ENCODE results near the gene LIMD2. TPM values are rescaled to one million over a fixed set of nuclear protein-coding genes. Genes with fewer than 3 reads are reported as not detected.

Gene LIMD2
- total RNA-seq, 1 experiment from 2014 or later, result 19.4 TPM

DNA sequence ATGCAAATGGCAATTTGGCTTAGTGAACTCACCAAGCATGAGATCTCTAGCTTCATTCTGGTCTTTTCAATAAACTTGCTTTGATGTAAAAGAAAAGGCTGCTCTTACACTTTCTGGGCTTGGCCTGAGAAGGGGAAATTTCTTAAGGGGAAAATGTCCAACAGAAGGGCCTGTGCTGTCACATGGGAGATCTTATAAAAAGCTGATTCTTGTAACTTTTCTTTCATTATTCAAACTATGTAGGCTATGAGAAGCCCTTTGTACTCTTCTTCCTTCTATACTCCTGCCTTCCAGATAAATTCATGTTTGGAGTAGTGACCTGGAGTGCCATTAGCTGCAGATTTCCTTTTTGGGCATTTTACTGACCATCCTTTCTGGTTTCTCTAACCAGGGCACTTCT, 16.9 kb downstream of the LIMD2 start:
- Histone ChIP-seq H4K20me1 (ENCODE audit: low read length) (no peaks in the 10 kb centered on the region), H3K9me2 (replicated peaks; ENCODE audit: low read length) (no peaks in the 10 kb centered on the region), H3K79me2 (ENCODE audit: low read length) (no peaks in the 10 kb centered on the region), H3K27ac (ENCODE audit: low read length) (no peak overlapping the region), H3F3A (ENCODE audit: low read length, unreplicated experiment) (no peaks in the 10 kb centered on the region), H3K4me1 (ENCODE audit: insufficient read depth, low read length) (no peaks in the 10 kb centered on the region), H3K9ac (ENCODE audit: low read length) (no peak overlapping the region), H3K4me2 (ENCODE audit: low read length) (no peak overlapping the region), H3K27me3 (ENCODE audit: low read length) (no peaks in the 10 kb centered on the region), H2AFZ (ENCODE audit: low read length) (no peak overlapping the region), H3K4me3 (ENCODE audit: low read length) (no peak overlapping the region), H3K36me3 (ENCODE audit: low read depth, low read length) (no peaks in the 10 kb centered on the region), H3K9me3 (ENCODE audit: low read length) (no peaks in the 10 kb centered on the region)
- ATAC-seq, result no peak
- POLR2A ChIA-PET (ENCODE audit: unreplicated experiment), result no interaction called here
- TF ChIP-seq EZH2 (IDR thresholded peaks at IDR 0.05; ENCODE audit: low read length, unreplicated experiment), result no peak
- TF ChIP-seq EZH2phosphoT487 (IDR thresholded peaks at IDR 0.05; ENCODE audit: borderline replicate concordance, low read length), result no peak
- TF ChIP-seq, protein P1, sequence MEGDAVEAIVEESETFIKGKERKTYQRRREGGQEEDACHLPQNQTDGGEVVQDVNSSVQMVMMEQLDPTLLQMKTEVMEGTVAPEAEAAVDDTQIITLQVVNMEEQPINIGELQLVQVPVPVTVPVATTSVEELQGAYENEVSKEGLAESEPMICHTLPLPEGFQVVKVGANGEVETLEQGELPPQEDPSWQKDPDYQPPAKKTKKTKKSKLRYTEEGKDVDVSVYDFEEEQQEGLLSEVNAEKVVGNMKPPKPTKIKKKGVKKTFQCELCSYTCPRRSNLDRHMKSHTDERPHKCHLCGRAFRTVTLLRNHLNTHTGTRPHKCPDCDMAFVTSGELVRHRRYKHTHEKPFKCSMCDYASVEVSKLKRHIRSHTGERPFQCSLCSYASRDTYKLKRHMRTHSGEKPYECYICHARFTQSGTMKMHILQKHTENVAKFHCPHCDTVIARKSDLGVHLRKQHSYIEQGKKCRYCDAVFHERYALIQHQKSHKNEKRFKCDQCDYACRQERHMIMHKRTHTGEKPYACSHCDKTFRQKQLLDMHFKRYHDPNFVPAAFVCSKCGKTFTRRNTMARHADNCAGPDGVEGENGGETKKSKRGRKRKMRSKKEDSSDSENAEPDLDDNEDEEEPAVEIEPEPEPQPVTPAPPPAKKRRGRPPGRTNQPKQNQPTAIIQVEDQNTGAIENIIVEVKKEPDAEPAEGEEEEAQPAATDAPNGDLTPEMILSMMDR (conservative IDR thresholded peaks at IDR 0.05; ENCODE audit: low read depth, low read length), result no peak
- DNase-seq, result no peak
- intact Hi-C loops (cut with micrococcal nuclease), result no loop called here
- BruUV-seq (replicated peaks), result no TSS peak
- CTCF ChIA-PET, result no interaction called here

DNA sequence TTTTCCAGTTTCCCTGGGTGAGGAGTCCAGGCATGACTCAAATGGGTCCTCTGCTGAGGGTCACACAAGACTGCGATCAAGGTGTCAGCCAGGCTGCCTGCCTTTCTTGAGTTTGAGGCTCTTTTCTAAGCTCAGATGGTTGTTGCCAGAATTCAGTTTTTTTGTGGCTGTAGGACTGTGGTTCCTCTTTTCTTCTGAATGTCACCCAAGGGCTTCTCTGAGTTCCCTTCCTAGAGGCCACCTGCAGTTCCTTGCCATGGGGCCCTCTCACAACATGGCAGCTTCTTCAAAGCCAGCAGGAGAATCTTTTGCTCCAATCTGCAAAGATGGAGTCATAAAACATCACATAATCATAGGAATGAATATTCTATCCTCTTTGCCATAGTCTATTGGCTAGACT, 17.5 kb downstream of the LIMD2 start:
- Histone ChIP-seq H3K4me2 (ENCODE audit: low read length) (no peak overlapping the region), H3K4me3 (ENCODE audit: low read length) (no peak overlapping the region), H3F3A (ENCODE audit: low read length, unreplicated experiment) (no peaks in the 10 kb centered on the region), H4K20me1 (ENCODE audit: low read length) (no peaks in the 10 kb centered on the region), H3K27ac (ENCODE audit: low read length) (no peak overlapping the region), H3K36me3 (ENCODE audit: low read depth, low read length) (no peaks in the 10 kb centered on the region), H3K9me2 (replicated peaks; ENCODE audit: low read length) (no peaks in the 10 kb centered on the region), H3K9ac (ENCODE audit: low read length) (no peak overlapping the region), H3K4me1 (ENCODE audit: insufficient read depth, low read length) (no peaks in the 10 kb centered on the region), H3K79me2 (ENCODE audit: low read length) (no peaks in the 10 kb centered on the region), H3K27me3 (ENCODE audit: low read length) (no peaks in the 10 kb centered on the region), H2AFZ (ENCODE audit: low read length) (no peak overlapping the region), H3K9me3 (ENCODE audit: low read length) (no peaks in the 10 kb centered on the region)
- BruUV-seq (replicated peaks), result no TSS peak
- intact Hi-C loops (cut with micrococcal nuclease), result no loop called here
- ATAC-seq, result no peak
- ChIA-PET CTCF (no interaction called here), POLR2A (ENCODE audit: unreplicated experiment) (no interaction called here)
- no peak for DNase-seq
- TF ChIP-seq EZH2 (IDR thresholded peaks at IDR 0.05; ENCODE audit: low read length, unreplicated experiment) (no peak), EZH2phosphoT487 (IDR thresholded peaks at IDR 0.05; ENCODE audit: borderline replicate concordance, low read length) (no peak)
- TF ChIP-seq, protein P1 (conservative IDR thresholded peaks at IDR 0.05; ENCODE audit: low read depth, low read length), result no peak

DNA sequence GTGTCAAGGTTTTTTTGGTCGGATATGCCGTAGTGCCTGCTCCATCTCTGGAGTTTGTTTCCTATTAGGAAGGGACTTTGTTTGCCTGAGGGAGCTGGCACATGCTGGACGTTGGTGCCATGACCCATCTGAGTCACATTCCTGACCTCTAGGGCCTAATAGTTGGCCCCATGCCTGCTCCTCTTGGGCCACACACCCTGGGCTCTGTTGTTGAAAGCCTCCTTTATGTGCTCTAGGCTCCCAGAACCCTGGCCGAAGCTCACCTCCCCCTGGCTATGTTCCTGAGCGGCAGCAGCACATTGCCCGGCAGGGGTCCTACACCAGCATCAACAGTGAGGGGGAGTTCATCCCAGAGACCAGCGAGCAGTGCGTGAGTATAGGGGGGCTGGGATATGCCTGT, 18.4 kb downstream of the LIMD2 start:
- Histone ChIP-seq H3K4me1 (ENCODE audit: insufficient read depth, low read length) (peaks cover under 1% of the 10 kb centered on the region), H3K9ac (ENCODE audit: low read length) (no peak overlapping the region), H3K9me2 (replicated peaks; ENCODE audit: low read length) (no peaks in the 10 kb centered on the region), H3K79me2 (ENCODE audit: low read length) (no peaks in the 10 kb centered on the region), H3K36me3 (ENCODE audit: low read depth, low read length) (no peaks in the 10 kb centered on the region), H3K4me2 (ENCODE audit: low read length) (no peak overlapping the region), H2AFZ (ENCODE audit: low read length) (no peak overlapping the region), H3K9me3 (ENCODE audit: low read length) (no peaks in the 10 kb centered on the region), H3K27ac (ENCODE audit: low read length) (no peak overlapping the region), H3K4me3 (ENCODE audit: low read length) (no peak overlapping the region), H3F3A (ENCODE audit: low read length, unreplicated experiment) (no peaks in the 10 kb centered on the region), H3K27me3 (ENCODE audit: low read length) (no peaks in the 10 kb centered on the region), H4K20me1 (ENCODE audit: low read length) (no peaks in the 10 kb centered on the region)
- ChIA-PET CTCF (no interaction called here), POLR2A (ENCODE audit: unreplicated experiment) (no interaction called here)
- TF ChIP-seq EZH2 (IDR thresholded peaks at IDR 0.05; ENCODE audit: low read length, unreplicated experiment) (no peak), EZH2phosphoT487 (IDR thresholded peaks at IDR 0.05; ENCODE audit: borderline replicate concordance, low read length) (no peak)
- TF ChIP-seq, protein P1 (conservative IDR thresholded peaks at IDR 0.05; ENCODE audit: low read depth, low read length), result no peak
- intact Hi-C loops (cut with micrococcal nuclease), result no loop called here
- DNase-seq (no peak), ATAC-seq (no peak)
- no TSS peak for BruUV-seq (replicated peaks)

All from PC-3 (cell line).